Lower lobe of right lung (tissue), 2 donors: Measurements from ENCODE around the gene SSMEM1. TPM values are rescaled to one million over a fixed set of nuclear protein-coding genes. Genes with fewer than 3 reads are reported as not detected.
A peak's percentile ranks its signal among the peaks of the same experiment; 100 is the strongest.
"Not testable (repeated sequence)": the region's sequence is repeated elsewhere in the genome, so short reads cannot be mapped to it uniquely, and the experiment has no call there.

Experiments
- ATAC-seq, 2 donors: fragments of 200-7000 bp; cut with Tn5 transposase; one replicate each; pipeline ENCODE4 v1.9.1; 2020 to 2022; ENCODE audit warnings: mild to moderate bottlenecking in 2 of 2, moderate library complexity in 2 of 2
- DNase-seq: peaks from one replicate; pipeline ENCODE4 v3.0.0-alpha.2; 2020
- H3K27ac ChIP-seq: fragments of 200-600 bp; one replicate; pipeline ENCODE4 v1.8.0; 2022
- H3K27me3 ChIP-seq: fragments of 200-600 bp; one replicate; pipeline ENCODE4 v1.8.0; 2022; ENCODE audit warnings: low read depth
- H3K36me3 ChIP-seq: fragments of 200-600 bp; one replicate; pipeline ENCODE4 v1.8.0; 2022; ENCODE audit warnings: mild to moderate bottlenecking
- H3K4me1 ChIP-seq: fragments of 200-600 bp; one replicate; pipeline ENCODE4 v1.8.0; 2022
- H3K4me3 ChIP-seq: fragments of 200-600 bp; one replicate; pipeline ENCODE4 v1.8.0; 2022; ENCODE audit warnings: mild to moderate bottlenecking
- H3K9me3 ChIP-seq: fragments of 200-600 bp; one replicate; pipeline ENCODE4 v1.8.0; 2022
- intact Hi-C: fragments of 100-400 bp; cut with DNase I; formaldehyde crosslinking; loops from one replicate; pipeline ENCODE4 v1.11.0; 2022
- total RNA-seq: library from RNA; stranded (reverse); fragmentation: NEBNext Ultra II Directional; extraction: Animal tissue kit (Norgen Biotek cat#: 25700); gene quantifications from one replicate; pipeline ENCODE4 v1.2.1, GENCODE V29; 2021
- TF ChIP-seq, protein P1 (sequence below): fragments of 200-600 bp; IDR thresholded peaks from one replicate; pipeline ENCODE4 v1.8.0; 2022; ENCODE audit warnings: antibody characterized with exemption, mild to moderate bottlenecking
- donor health status: DM: no; HTN: yes; CAD: no; lungs with severe emphysema.

The SSMEM1 gene
- total RNA-seq, 1 donor from 2014 or later: not detected

DNA sequence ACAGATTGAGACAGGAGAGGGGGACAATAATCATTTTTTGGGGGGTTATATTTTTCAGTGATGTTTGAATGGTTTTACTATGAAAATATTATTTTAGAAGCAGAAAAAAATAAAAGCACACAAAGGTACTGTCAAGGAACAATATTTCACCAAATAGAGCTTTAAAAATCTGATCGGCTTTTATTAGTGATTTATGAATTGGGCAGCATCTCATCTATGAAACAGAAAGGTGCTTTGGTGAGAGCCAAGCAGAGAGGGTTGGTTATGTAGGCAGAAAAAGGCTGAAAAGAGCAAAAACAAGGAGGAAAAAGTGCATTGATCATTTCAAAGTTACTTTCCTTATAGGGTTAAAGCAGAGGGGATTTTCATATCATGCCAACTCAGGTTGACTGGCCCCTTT, 32.6 kb downstream of the SSMEM1 start:
- no peak for ATAC-seq
- no peaks in the 10 kb centered on the region for H3K36me3 ChIP-seq
- H3K4me1 ChIP-seq: no peaks in the 10 kb centered on the region
- no peaks in the 10 kb centered on the region for H3K27me3 ChIP-seq
- DNase-seq: no peak
- H3K9me3 ChIP-seq: no peaks in the 10 kb centered on the region
- intact Hi-C loops: no loop called here
- H3K4me3 ChIP-seq: no peak overlapping the region
- H3K27ac ChIP-seq: no peak overlapping the region
- TF ChIP-seq, protein P1, sequence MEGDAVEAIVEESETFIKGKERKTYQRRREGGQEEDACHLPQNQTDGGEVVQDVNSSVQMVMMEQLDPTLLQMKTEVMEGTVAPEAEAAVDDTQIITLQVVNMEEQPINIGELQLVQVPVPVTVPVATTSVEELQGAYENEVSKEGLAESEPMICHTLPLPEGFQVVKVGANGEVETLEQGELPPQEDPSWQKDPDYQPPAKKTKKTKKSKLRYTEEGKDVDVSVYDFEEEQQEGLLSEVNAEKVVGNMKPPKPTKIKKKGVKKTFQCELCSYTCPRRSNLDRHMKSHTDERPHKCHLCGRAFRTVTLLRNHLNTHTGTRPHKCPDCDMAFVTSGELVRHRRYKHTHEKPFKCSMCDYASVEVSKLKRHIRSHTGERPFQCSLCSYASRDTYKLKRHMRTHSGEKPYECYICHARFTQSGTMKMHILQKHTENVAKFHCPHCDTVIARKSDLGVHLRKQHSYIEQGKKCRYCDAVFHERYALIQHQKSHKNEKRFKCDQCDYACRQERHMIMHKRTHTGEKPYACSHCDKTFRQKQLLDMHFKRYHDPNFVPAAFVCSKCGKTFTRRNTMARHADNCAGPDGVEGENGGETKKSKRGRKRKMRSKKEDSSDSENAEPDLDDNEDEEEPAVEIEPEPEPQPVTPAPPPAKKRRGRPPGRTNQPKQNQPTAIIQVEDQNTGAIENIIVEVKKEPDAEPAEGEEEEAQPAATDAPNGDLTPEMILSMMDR: no peak

GRCh38 chr7:130242198-130243014, 34.7 kb downstream of the SSMEM1 start:
- Histone ChIP-seq H3K27ac (no peak overlapping the region), H3K4me3 (no peak overlapping the region), H3K36me3 (no peaks in the 10 kb centered on the region), H3K9me3 (no peaks in the 10 kb centered on the region), H3K27me3 (no peaks in the 10 kb centered on the region), H3K4me1 (no peaks in the 10 kb centered on the region)
- DNase-seq (peak; percentile 61), ATAC-seq (peak; percentile 76 to 77)
- TF ChIP-seq, protein P1: peak; percentile 80
- intact Hi-C loops: no loop called here

- ATAC-seq, H3K27ac ChIP-seq, H3K4me1 ChIP-seq, H3K36me3 ChIP-seq, intact Hi-C loops, DNase-seq, H3K27me3 ChIP-seq, H3K4me3 ChIP-seq, H3K9me3 ChIP-seq: not testable (repeated sequence)
Measured at GRCh38 chr7:130243486-130243885, 35.8 kb downstream of the SSMEM1 start.

GRCh38 chr7:130246491-130246890, 38.8 kb downstream of the SSMEM1 start:
- ATAC-seq, DNase-seq, H3K27ac ChIP-seq, H3K4me1 ChIP-seq, H3K9me3 ChIP-seq, H3K27me3 ChIP-seq, intact Hi-C loops, H3K4me3 ChIP-seq, H3K36me3 ChIP-seq: not testable (repeated sequence)

GRCh38 chr7:130248842-130249241, 41.2 kb downstream of the SSMEM1 start:
- H3K27ac ChIP-seq, H3K4me1 ChIP-seq, DNase-seq, ATAC-seq, H3K27me3 ChIP-seq, H3K4me3 ChIP-seq, intact Hi-C loops, H3K9me3 ChIP-seq, H3K36me3 ChIP-seq: not testable (repeated sequence)

DNA sequence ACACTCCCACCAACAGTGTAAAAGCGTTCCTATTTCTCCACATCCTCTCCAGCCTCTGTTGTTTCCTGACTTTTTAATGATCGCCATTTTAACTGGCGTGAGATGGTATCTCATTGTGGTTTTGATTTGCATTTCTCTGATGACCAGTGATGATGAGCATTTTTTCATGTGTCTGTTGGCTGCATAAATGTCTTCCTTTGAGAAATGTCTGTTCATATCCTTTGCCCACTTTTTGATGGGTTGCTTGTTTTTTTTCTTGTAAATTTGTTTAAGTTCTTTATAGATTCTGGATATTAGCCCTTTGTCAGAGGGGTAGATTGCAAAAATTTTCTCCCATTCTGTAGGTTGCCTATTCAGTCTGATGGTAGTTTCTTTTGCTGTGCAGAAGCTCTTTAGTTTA, 42.0 kb downstream of the SSMEM1 start:
- H3K9me3 ChIP-seq, H3K4me3 ChIP-seq, DNase-seq, H3K27me3 ChIP-seq, H3K4me1 ChIP-seq, H3K27ac ChIP-seq, ATAC-seq, H3K36me3 ChIP-seq, intact Hi-C loops: not testable (repeated sequence)

- DNase-seq: no peak
- Histone ChIP-seq H3K36me3 (no peaks in the 10 kb centered on the region), H3K27me3 (no peaks in the 10 kb centered on the region), H3K27ac (no peak overlapping the region), H3K9me3 (peaks cover 19% of the 10 kb centered on the region), H3K4me3 (no peak overlapping the region), H3K4me1 (no peaks in the 10 kb centered on the region)
- intact Hi-C loops: no loop called here
- TF ChIP-seq, protein P1: no peak
- ATAC-seq: no peak
Measured at GRCh38 chr7:130254555-130254954, 46.9 kb downstream of the SSMEM1 start.
